Measurements from ENCODE around the gene ATP9A.

DNA sequence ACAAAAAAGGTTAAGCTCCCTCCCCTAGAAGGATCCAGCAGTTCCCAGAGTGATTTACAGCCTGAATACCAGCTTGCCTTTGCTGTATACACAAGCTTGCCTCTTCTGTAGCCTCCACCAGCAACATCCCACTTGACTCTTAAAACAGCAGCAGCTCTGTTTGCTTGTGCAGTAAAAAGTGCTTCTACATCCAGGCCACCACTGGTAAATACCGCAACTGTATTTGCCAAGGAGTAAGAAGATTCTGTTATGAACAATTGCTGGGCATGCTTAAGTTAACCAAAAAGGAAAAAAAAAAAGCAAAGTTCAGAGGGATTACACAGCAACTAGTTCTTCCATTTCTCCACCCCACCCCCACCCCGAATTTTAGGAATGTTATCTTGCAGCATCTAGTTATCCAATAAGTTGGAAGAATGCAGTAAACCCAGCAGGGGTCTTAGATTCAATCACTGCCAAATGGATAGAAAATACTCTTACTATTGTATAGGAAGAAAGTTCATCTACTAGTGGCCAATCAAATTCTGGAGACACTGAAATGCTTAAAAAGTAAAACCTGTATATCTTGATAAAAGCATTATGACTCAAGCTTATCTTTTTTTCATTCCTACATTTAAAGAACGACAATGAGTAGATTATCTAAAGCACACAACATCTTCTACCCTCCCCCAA, 29.3 kb upstream of the ATP9A start:
- TF ChIP-seq, protein P1, sequence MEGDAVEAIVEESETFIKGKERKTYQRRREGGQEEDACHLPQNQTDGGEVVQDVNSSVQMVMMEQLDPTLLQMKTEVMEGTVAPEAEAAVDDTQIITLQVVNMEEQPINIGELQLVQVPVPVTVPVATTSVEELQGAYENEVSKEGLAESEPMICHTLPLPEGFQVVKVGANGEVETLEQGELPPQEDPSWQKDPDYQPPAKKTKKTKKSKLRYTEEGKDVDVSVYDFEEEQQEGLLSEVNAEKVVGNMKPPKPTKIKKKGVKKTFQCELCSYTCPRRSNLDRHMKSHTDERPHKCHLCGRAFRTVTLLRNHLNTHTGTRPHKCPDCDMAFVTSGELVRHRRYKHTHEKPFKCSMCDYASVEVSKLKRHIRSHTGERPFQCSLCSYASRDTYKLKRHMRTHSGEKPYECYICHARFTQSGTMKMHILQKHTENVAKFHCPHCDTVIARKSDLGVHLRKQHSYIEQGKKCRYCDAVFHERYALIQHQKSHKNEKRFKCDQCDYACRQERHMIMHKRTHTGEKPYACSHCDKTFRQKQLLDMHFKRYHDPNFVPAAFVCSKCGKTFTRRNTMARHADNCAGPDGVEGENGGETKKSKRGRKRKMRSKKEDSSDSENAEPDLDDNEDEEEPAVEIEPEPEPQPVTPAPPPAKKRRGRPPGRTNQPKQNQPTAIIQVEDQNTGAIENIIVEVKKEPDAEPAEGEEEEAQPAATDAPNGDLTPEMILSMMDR (conservative IDR thresholded peaks at IDR 0.05; ENCODE audit: low read depth, low read length) = no peak
- no peak for TF ChIP-seq EZH2phosphoT487 (IDR thresholded peaks at IDR 0.05; ENCODE audit: borderline replicate concordance, low read length)
- no peak for TF ChIP-seq EZH2 (IDR thresholded peaks at IDR 0.05; ENCODE audit: low read length, unreplicated experiment)

All from PC-3 (cell line).